SH-SY5Y (cell line): ENCODE measurements around the gene POMC.

ENCODE experiments used
- GATA2 ChIP-seq: IDR thresholded peaks from 2 replicates; pipeline ENCODE4 v1.6.1; 2011; ENCODE audit warnings: mild to moderate bottlenecking, low read depth, low read length
- GATA3 ChIP-seq: IDR thresholded peaks from 2 replicates; pipeline ENCODE4 v1.6.1; 2011; ENCODE audit warnings: low read depth, mild to moderate bottlenecking, low read length, moderate library complexity

- TF ChIP-seq GATA2, result no peak
- no peak for TF ChIP-seq GATA3
Observed at GRCh38 chr2:25132299-25132635, 36.1 kb downstream of the POMC start.
